DND-41 (cell line): ENCODE results near the gene TFIP11.

Source experiments
- CTCF ChIP-seq: IDR thresholded peaks from 2 replicates; pipeline ENCODE4 v1.5.1; 2012; ENCODE audit warnings: borderline replicate concordance, low read length, moderate library complexity, mild to moderate bottlenecking; ENCODE audit not compliant: poor library complexity, severe bottlenecking; ENCODE audit errors: extremely low read depth
- EZH2 ChIP-seq: IDR thresholded peaks from 3 replicates; pipeline ENCODE4 v1.6.1; 2012; ENCODE audit warnings: borderline replicate concordance, low read depth, mild to moderate bottlenecking, moderate library complexity, low read length, inconsistent platforms; ENCODE audit not compliant: severe bottlenecking

GRCh38 chr22:26555478-26555877 lies 43.2 kb upstream of the TFIP11 start:
- TF ChIP-seq CTCF = no peak
- no peak for TF ChIP-seq EZH2
